ENCODE data around the gene TEKT4.
"Not testable (repeated sequence)": the region's sequence is repeated elsewhere in the genome, so short reads cannot be mapped to it uniquely, and the experiment has no call there.

Gene TEKT4

GRCh38 chr2:94875820-94876522 lies 4.7 kb downstream of the TEKT4 start:
- no peak for DNase-seq (ENCODE audit: low read depth)

GRCh38 chr2:94876523-94876863 lies 5.3 kb downstream of the TEKT4 start:
- no peak for DNase-seq (ENCODE audit: low read depth)

- DNase-seq (ENCODE audit: low read depth), result no peak
These were observed 5.9 kb downstream of the TEKT4 start for GRCh38 chr2:94877129-94877528.

GRCh38 chr2:94878575-94878974 lies 7.3 kb downstream of the TEKT4 start:
- DNase-seq (ENCODE audit: low read depth), result not testable (repeated sequence)

GRCh38 chr2:94879314-94879981 lies 8.2 kb downstream of the TEKT4 start:
- DNase-seq (ENCODE audit: low read depth), result no peak

GRCh38 chr2:94879982-94880377 lies 8.8 kb downstream of the TEKT4 start:
- no peak for DNase-seq (ENCODE audit: low read depth)

- DNase-seq (ENCODE audit: low read depth), result no peak
These were observed 9.3 kb downstream of the TEKT4 start for GRCh38 chr2:94880507-94880906.

GRCh38 chr2:94881070-94881469 lies 9.8 kb downstream of the TEKT4 start:
- no peak for DNase-seq (ENCODE audit: low read depth)

GRCh38 chr2:94890234-94890633 lies 19.0 kb downstream of the TEKT4 start:
- no peak for DNase-seq (ENCODE audit: low read depth)

- not testable (repeated sequence) for DNase-seq (ENCODE audit: low read depth)
These were observed 24.0 kb downstream of the TEKT4 start for GRCh38 chr2:94895273-94895672.

- DNase-seq (ENCODE audit: low read depth), result not testable (repeated sequence)
These were observed 35.7 kb downstream of the TEKT4 start for GRCh38 chr2:94906976-94907375.

GRCh38 chr2:94923196-94923595 lies 52.0 kb downstream of the TEKT4 start:
- no peak for DNase-seq (ENCODE audit: low read depth)

- not testable (repeated sequence) for DNase-seq (ENCODE audit: low read depth)
These were observed 53.8 kb downstream of the TEKT4 start for GRCh38 chr2:94924999-94925398.
